GM12864 (cell line): Measurements from ENCODE around the gene PPP1R11.

Experiments used
- DNase-seq: peaks from one replicate; pipeline ENCODE4 v3.0.0-alpha.2; 2011; ENCODE audit warnings: low read depth
- H3K4me3 ChIP-seq: 2 replicates; pipeline ENCODE4 v1.5.1; 2011; ENCODE audit warnings: mild to moderate bottlenecking, low read depth, low read length, control low read depth
- TF ChIP-seq, protein P1 (sequence below): IDR thresholded peaks from 2 replicates; pipeline ENCODE4 v1.5.1; 2011; ENCODE audit warnings: low read depth, mild to moderate bottlenecking, moderate library complexity, low read length, control low read depth, inconsistent platforms; ENCODE audit errors: missing control alignments

PPP1R11 gene

GRCh38 chr6:30042914-30043313 lies 24.1 kb upstream of the PPP1R11 start:
- no peak overlapping the region for H3K4me3 ChIP-seq
- no peak for DNase-seq
- TF ChIP-seq, protein P1, sequence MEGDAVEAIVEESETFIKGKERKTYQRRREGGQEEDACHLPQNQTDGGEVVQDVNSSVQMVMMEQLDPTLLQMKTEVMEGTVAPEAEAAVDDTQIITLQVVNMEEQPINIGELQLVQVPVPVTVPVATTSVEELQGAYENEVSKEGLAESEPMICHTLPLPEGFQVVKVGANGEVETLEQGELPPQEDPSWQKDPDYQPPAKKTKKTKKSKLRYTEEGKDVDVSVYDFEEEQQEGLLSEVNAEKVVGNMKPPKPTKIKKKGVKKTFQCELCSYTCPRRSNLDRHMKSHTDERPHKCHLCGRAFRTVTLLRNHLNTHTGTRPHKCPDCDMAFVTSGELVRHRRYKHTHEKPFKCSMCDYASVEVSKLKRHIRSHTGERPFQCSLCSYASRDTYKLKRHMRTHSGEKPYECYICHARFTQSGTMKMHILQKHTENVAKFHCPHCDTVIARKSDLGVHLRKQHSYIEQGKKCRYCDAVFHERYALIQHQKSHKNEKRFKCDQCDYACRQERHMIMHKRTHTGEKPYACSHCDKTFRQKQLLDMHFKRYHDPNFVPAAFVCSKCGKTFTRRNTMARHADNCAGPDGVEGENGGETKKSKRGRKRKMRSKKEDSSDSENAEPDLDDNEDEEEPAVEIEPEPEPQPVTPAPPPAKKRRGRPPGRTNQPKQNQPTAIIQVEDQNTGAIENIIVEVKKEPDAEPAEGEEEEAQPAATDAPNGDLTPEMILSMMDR = no peak

GRCh38 chr6:30043744-30044143 lies 23.3 kb upstream of the PPP1R11 start:
- TF ChIP-seq, protein P1 = no peak

DNA sequence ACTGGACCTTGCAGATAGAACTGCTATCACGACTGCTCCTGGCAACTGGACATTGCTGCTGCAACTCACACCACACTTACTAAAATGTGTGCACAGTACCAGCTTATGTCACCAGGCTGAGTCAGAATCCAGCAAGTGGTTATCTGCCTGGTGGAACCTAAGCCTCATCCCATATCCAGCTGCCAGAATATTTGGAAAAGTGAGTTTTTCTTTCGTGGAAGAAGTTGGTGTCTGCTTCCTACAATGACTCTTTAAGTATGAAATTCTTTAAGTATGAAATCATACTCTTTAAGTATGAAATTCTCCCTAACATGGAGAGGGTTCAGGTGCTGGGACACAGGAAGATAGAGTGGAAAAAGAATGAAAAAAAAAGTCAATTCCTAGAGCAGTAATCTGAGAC lies 22.4 kb upstream of the PPP1R11 start:
- no peak for DNase-seq
- H3K4me3 ChIP-seq = no peak overlapping the region
- TF ChIP-seq, protein P1 = no peak

More at GRCh38 chr6:30043744-30044143, 23.3 kb upstream of the PPP1R11 start:
- H3K4me3 ChIP-seq = no peak overlapping the region
- no peak for DNase-seq

DNA sequence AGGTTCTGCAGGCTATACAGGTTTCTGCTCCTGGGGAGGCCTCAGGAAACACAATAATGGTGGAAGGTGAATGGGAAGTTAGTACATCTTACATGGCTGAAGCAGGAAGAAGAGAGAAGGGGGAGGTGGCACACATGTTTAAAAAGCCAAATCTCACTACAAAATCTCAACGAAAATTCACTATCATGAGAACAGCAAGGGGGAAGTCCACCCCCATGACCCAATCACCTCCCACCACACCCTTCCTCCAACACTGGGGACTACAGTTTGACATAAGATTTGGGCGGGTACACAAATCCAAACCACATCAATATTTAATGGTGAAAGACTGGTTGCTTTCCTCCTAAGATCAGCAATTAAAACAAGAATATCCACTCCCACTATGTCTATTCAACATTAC lies 19.8 kb upstream of the PPP1R11 start:
- TF ChIP-seq, protein P1 = no peak
- no peak overlapping the region for H3K4me3 ChIP-seq
- DNase-seq = no peak

DNA sequence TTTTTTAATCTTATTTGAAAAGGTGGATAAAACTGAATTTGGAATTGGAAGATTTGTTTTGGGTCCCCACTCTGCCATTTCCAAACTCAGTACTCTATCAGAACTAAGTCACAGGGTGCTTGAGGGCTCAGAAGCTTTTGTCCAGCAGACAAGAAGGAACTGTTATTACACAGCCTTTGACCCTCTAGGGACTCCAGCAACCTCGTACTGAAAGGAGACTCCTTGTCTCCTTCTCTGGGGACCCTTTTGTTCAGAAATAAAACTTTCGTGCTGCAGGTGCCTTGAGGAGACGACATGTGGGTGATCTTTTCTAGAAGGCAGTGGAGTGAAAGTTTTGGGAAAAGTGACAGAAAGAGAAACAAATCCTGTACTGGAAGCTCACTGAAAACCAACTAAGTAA lies 13.3 kb upstream of the PPP1R11 start:
- no peak for DNase-seq
- TF ChIP-seq, protein P1 = no peak
- no peak overlapping the region for H3K4me3 ChIP-seq

GRCh38 chr6:30055513-30055912 lies 11.5 kb upstream of the PPP1R11 start:
- H3K4me3 ChIP-seq = no peak overlapping the region
- TF ChIP-seq, protein P1 = no peak
- no peak for DNase-seq

GRCh38 chr6:30060606-30061091 lies 6.3 kb upstream of the PPP1R11 start:
- TF ChIP-seq, protein P1 = no peak
- no peak for DNase-seq
- H3K4me3 ChIP-seq = peak overlapping the region; percentile 95
